ENCODE data around the gene USP10. TPM values are rescaled to one million over a fixed set of nuclear protein-coding genes. Genes with fewer than 3 reads are reported as not detected.

The USP10 gene
- total RNA-seq, 1 donor from 2014 or later, result 147 TPM

DNA sequence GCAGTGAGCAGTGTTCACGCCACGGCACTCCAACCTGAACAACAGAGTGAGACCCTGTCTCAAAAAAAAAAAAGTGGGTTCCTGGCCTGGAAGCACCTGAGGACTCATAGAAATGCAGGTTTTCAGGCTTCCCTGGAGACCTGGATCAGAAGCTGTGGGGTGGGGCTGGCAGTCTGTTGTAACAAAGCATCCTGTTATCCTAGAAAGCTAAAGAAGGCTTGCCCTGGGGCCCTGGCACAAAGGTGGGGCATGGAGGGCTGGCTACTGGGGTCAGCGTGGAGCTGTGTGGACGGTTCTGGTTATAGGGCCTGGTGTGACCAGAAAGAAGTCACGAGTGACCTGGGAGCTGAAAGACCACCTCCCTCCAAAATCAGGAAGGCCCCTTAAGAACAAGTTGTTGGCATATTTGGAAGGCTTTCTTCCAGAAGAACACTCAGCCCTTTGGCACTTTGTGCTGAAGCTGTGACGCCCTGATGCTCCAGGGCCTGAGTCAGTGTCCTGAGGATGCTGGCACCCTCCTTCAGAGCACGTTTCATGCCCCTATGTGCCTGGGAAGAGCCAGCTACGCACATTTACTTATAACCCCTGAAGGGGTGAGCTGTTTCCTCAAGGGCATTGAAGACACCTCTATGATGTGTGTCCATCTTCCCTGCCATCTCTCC is 126.2 kb downstream of the USP10 start:
- Mint-ChIP-seq H3K27ac (no peak overlapping the region), H3K9me3 (peaks cover 4% of the 10 kb centered on the region), H3K4me3 (no peak overlapping the region), H3K27me3 (peaks cover 42% of the 10 kb centered on the region), H3K4me1 (no peaks in the 10 kb centered on the region), H3K36me3 (ENCODE audit: low read depth) (no peaks in the 10 kb centered on the region)
- DNase-seq, result no peak
- no peak for ATAC-seq (ENCODE audit: low read depth)
- ChIA-PET CTCF (no interaction called here), POLR2A (no interaction called here)
- no peak for TF ChIP-seq CTCF (IDR thresholded peaks at IDR 0.05)
- intact Hi-C loops (cut with micrococcal nuclease), result no loop called here

- H3K4me3 Mint-ChIP-seq, result no peak overlapping the region
- DNase-seq (no peak), ATAC-seq (ENCODE audit: low read depth) (no peak)
- CTCF ChIA-PET, result no interaction called here
- POLR2A ChIA-PET, result no interaction called here
- intact Hi-C loops (cut with micrococcal nuclease), result no loop called here
- no peak overlapping the region for H3K27ac Mint-ChIP-seq
- H3K4me1 Mint-ChIP-seq, result no peaks in the 10 kb centered on the region
- H3K27me3 Mint-ChIP-seq, result peaks cover 38% of the 10 kb centered on the region
- TF ChIP-seq CTCF (IDR thresholded peaks at IDR 0.05), result no peak
- peaks cover 4% of the 10 kb centered on the region for H3K9me3 Mint-ChIP-seq
- H3K36me3 Mint-ChIP-seq (ENCODE audit: low read depth), result no peaks in the 10 kb centered on the region
These were observed 126.8 kb downstream of the USP10 start for GRCh38 chr16:84826558-84826941.

GRCh38 chr16:84827131-84827574 is 127.4 kb downstream of the USP10 start:
- CTCF ChIA-PET, result no interaction called here

DNA sequence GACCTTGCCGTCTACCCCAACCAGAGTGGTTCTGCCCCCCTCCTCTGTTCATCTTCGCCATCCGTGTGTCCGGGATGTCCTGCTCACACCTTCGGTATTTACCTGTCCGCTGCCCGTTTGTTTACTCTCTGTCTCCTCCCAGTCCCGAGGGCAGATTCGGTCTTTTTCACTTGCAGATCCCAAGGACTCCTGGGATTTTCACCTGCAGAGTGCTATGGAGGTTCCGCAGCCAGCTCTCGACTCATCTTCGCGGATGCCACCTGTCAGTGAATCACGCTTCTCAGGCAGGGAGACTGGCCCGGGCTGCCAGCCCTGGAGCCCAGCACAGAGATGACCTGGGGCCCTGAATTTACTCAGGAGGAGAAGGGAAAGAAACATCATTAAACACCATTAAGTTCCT is 128.1 kb downstream of the USP10 start:
- H3K36me3 Mint-ChIP-seq (ENCODE audit: low read depth), result no peaks in the 10 kb centered on the region
- no peak for DNase-seq
- ChIA-PET POLR2A (interaction anchor here (0.5 to 0.7 kb wide), 2 partner anchors 125 to 678 kb away, joined by 3 read pairs; no protein-coding TSS in a partner anchor), CTCF (no interaction called here)
- intact Hi-C loops (cut with micrococcal nuclease), result no loop called here
- H3K27me3 Mint-ChIP-seq, result peaks cover 32% of the 10 kb centered on the region
- H3K4me1 Mint-ChIP-seq, result no peaks in the 10 kb centered on the region
- no peak overlapping the region for H3K27ac Mint-ChIP-seq
- H3K4me3 Mint-ChIP-seq, result no peak overlapping the region
- ATAC-seq (ENCODE audit: low read depth), result no peak
- no peak for TF ChIP-seq CTCF (IDR thresholded peaks at IDR 0.05)
- peaks cover 4% of the 10 kb centered on the region for H3K9me3 Mint-ChIP-seq

More at GRCh38 chr16:84827131-84827574, 127.4 kb downstream of the USP10 start:
- Mint-ChIP-seq H3K4me1 (no peaks in the 10 kb centered on the region), H3K27me3 (peaks cover 34% of the 10 kb centered on the region), H3K9me3 (peaks cover 4% of the 10 kb centered on the region), H3K27ac (no peak overlapping the region), H3K36me3 (ENCODE audit: low read depth) (no peaks in the 10 kb centered on the region), H3K4me3 (no peak overlapping the region)
- ATAC-seq (ENCODE audit: low read depth) (no peak), DNase-seq (no peak)
- intact Hi-C loops (cut with micrococcal nuclease), result no loop called here
- POLR2A ChIA-PET, result interaction anchor here (0.7 kb wide), 1 partner anchor 125 kb away, joined by 3 read pairs; no protein-coding TSS in a partner anchor
- TF ChIP-seq CTCF (IDR thresholded peaks at IDR 0.05), result no peak

DNA sequence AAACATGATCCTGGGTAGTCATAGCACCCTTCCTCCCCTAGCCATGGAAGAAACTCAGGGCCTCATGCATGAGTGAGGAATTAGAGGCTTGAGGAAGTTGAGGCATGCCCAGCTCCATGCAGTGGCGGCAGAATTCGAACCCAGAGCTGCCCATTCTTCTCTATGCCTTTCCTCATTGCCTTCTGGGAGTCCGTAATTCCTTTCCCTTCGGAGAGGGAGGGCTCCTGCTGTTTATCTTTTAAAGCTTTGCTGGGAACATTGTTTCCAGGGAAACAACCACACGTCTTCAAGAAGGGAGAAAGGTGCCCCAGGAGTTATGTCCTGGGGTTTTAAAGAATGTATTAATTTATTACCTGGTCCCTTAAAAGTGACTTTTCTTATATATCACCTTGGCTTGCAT is 128.5 kb downstream of the USP10 start:
- ChIA-PET POLR2A (interaction anchor here (0.5 kb wide), 1 partner anchor 678 kb away, joined by 3 read pairs; no protein-coding TSS in a partner anchor), CTCF (no interaction called here)
- H3K4me3 Mint-ChIP-seq, result no peak overlapping the region
- H3K36me3 Mint-ChIP-seq (ENCODE audit: low read depth), result no peaks in the 10 kb centered on the region
- ATAC-seq (ENCODE audit: low read depth), result no peak
- no peaks in the 10 kb centered on the region for H3K4me1 Mint-ChIP-seq
- intact Hi-C loops (cut with micrococcal nuclease), result no loop called here
- no peak for DNase-seq
- peaks cover 29% of the 10 kb centered on the region for H3K27me3 Mint-ChIP-seq
- no peak overlapping the region for H3K27ac Mint-ChIP-seq
- H3K9me3 Mint-ChIP-seq, result no peaks in the 10 kb centered on the region
- TF ChIP-seq CTCF (IDR thresholded peaks at IDR 0.05), result no peak

Other genes with a start within 250 kb of the USP10 start
- gene MEAK7, start 195.3 kb upstream of the USP10 start, total RNA-seq, result 9.8 and 15.0 TPM in 2 replicates
- gene COTL1, start 81.9 kb upstream of the USP10 start, total RNA-seq, result 487 and 525 TPM in 2 replicates
- 62.6 and 72.7 TPM in 2 replicates for gene KLHL36, start 51.5 kb upstream of the USP10 start, total RNA-seq
- gene CRISPLD2, start 120.0 kb downstream of the USP10 start, total RNA-seq, result not detected in 2 replicates